ENCODE results near the gene CANT1.

The CANT1 gene

DNA sequence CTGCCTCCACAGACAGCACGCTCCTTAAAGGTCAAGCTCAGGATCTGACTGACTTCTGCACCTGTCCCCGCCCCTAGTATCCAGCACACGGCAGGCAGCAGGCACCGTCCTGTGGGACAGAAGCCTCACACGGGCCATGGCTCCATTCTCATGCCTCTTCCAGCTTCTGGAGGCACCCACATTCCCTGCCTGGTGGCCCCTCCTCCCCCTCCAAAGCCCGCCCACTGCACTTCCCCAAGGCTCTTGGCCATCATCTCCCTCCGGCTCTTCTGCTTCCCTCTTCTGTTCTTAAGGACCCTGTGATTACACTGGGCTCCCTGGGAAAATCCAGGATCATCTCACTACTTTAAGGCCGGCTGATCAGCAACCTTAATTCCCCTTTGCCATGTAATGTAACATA, 3.5 kb downstream of the CANT1 start:
- TF ChIP-seq, protein P1, sequence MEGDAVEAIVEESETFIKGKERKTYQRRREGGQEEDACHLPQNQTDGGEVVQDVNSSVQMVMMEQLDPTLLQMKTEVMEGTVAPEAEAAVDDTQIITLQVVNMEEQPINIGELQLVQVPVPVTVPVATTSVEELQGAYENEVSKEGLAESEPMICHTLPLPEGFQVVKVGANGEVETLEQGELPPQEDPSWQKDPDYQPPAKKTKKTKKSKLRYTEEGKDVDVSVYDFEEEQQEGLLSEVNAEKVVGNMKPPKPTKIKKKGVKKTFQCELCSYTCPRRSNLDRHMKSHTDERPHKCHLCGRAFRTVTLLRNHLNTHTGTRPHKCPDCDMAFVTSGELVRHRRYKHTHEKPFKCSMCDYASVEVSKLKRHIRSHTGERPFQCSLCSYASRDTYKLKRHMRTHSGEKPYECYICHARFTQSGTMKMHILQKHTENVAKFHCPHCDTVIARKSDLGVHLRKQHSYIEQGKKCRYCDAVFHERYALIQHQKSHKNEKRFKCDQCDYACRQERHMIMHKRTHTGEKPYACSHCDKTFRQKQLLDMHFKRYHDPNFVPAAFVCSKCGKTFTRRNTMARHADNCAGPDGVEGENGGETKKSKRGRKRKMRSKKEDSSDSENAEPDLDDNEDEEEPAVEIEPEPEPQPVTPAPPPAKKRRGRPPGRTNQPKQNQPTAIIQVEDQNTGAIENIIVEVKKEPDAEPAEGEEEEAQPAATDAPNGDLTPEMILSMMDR (conservative IDR thresholded peaks at IDR 0.05; ENCODE audit: low read depth, low read length) = no peak
- H3K4me3 ChIP-seq (ENCODE audit: low read length) = no peak overlapping the region
- no peak for DNase-seq (ENCODE audit: low read depth)

DNA sequence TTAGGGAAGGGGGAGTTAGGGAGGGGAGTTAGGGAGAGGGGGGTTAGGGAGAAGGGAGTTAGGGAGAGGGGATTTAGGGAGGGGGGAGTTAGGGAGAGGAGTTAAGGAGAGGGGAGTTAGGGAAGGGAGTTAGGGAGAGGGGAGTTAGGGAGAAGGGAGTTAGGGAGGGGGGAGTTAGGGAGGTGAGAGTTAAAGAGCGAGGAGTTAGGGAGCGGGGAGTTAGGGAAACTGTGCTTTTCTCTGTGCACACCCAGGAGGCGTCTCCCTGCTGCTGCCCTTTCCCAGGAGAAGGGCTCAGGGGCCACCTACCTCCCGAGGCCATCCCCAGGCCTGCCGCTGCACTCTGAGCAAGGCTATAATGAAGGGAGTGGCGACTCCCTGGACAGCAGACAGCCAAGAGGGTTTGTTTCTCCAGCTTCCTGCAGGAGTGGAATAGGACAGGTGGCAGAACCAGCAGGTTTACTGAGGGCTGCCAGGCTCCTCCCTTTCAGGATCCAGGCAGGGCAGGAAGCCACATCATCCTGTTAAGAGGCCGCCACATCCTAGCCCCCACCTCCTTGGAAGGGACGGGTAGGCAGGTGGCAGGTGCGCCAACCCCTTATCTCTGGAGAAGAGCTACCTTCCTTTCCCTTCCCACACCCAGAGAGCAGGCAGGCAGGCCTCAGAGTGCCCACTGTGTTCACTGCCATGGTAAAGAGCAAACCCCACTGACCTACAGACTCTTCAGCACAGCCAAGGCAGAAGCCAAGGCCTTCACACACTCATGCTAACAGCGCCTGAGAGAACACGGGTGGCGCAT, 4.3 kb downstream of the CANT1 start:
- no peak overlapping the region for H3K4me3 ChIP-seq (ENCODE audit: low read length)
- no peak for DNase-seq (ENCODE audit: low read depth)
- TF ChIP-seq, protein P1 (conservative IDR thresholded peaks at IDR 0.05; ENCODE audit: low read depth, low read length) = no peak

DNA sequence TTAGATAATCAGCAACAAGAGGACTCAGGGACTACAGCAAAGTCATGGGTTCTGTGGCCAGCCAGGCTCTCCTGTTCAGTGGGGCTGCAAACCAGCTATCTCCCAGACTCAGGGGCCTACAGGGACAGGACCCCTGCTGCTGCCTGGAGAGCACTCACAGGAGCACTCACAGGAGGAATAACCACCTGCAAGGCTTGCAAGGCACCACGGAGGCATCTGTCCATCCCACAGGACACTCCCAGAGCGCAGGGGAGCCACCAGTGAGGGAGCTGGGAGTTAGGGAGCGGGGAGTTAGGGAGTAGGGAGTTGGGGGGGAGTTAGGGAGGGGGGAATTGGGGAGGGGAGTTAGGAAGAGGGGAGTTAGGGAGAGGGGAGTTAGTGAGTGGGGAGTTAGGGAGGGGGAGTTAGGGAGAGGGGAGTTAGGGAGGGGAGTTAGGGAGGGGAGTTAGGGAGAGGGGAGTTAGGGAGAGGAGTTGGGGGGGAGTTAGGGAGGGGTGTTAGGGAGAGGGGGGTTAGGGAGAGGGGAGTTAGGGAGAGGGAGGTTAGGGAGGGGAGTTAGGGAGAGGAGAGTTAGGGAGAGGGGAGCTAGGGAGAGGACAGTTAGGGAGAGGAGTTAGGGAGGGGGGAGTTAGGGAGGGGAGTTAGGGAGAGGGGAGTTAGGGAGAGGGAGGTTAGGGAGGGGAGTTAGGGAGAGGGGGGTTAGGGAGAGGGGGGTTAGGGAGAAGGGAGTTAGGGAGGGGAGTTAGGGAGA, 5.7 kb downstream of the CANT1 start:
- DNase-seq (ENCODE audit: low read depth) = no peak
- TF ChIP-seq, protein P1 (conservative IDR thresholded peaks at IDR 0.05; ENCODE audit: low read depth, low read length) = no peak
- no peak overlapping the region for H3K4me3 ChIP-seq (ENCODE audit: low read length)

DNA sequence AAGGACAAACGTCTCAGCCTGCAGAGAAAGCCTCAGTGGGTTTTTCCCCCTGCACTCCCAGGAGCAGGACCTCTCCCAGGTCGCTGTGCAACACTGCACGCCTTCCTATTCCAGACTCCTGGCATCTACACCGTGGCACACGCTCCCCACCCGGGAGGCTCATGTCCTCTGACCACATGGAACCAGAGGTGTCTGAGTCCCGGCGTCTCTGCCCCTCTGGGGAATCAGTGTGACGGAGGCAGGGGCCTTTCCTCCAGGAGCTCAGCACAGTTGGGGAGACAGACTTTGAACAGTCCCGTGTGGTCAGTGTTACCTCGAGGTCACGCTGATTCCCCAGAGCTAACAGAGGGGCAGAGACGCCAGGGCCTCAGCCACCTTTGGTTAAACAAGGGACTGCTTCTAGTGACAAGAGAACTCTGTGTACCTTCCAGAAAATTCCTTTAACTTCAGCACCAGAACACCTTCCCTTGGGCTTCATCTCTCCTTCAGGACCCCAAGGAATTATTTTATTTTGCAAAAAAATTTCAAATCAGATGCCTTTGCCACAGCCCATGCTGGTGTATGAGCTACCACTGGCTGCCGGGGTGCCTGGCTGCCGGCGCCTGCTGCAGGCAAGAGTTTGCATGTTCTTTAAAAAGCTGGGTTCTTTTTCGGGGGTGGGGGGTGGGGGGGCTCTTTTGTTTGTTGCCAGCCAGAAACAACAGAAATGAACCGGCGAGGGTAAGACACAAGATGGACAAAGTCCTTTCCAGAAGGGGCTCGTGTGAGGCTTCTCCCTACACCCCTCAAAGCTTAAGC, 6.6 kb downstream of the CANT1 start:
- DNase-seq (ENCODE audit: low read depth) = no peak
- TF ChIP-seq, protein P1 (conservative IDR thresholded peaks at IDR 0.05; ENCODE audit: low read depth, low read length) = no peak
- H3K4me3 ChIP-seq (ENCODE audit: low read length) = no peak overlapping the region

DNA sequence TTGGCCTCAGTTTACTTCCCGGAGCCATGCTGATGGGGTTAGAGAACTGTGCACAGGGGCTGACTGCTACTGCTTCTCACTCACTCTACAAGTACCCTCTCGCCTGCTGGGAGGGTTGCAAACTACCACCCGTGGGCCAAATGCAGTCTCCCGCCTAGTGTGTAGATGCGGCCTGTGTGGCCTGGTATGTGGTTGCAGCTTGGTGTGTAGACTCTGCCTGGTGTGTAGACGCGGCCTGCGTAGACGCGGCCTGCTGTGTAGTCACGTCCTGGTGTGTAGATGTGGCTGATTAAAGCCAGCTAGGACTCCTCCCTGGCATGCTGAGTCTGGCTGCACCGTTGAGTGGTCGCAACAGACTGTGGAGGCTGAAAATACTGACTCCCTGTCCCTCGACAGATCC, 7.3 kb downstream of the CANT1 start:
- H3K4me3 ChIP-seq (ENCODE audit: low read length) = no peak overlapping the region
- TF ChIP-seq, protein P1 (conservative IDR thresholded peaks at IDR 0.05; ENCODE audit: low read depth, low read length) = no peak
- DNase-seq (ENCODE audit: low read depth) = no peak

DNA sequence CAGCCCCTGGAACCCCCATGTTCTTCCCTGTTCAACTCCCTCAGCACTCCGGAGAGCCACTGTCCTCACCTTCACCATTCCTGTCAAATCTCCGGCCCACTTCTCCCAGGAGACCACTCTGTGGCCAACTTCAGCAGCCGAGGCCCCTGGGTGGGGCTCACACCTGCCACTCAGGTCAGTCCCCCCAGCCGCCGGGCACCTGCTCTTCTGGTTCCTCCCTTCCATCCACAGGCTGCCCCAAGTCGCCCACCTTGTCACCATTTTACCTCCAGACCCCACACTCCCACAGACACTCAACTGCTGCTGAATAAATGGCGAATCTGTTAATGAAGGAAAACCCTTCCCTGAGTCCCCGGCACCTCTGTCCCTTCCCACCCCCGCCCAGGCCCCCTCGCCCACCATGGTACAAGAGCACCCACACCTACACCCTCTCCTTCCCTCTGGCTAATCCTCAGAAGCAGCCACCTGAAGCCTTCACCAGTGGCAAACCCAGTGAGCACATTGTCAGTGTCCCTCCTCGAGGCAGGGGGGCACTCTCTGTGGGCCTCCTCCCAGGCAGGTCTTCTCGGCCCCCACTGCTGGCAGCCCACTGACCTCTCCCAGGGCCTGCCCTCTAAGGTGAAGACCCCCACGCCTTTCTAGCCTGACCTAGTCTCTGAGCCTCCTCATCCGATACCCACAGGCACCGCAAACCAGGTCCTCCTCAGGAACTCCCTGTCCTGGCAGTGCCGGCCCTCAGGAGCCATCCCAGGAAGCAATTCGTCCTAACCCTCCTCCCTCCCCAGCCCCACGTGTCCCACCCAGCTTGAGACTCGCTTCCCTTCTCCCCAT, 8.2 kb downstream of the CANT1 start:
- TF ChIP-seq, protein P1 (conservative IDR thresholded peaks at IDR 0.05; ENCODE audit: low read depth, low read length) = no peak
- no peak overlapping the region for H3K4me3 ChIP-seq (ENCODE audit: low read length)
- no peak for DNase-seq (ENCODE audit: low read depth)

Measured in retinal pigment epithelial cell (primary cell).